ENCODE measurements around the gene ASMTL.
"Not testable (repeated sequence)": the region's sequence is repeated elsewhere in the genome, so short reads cannot be mapped to it uniquely, and the experiment has no call there.

ASMTL gene

GRCh38 chrX:1453951-1454785 lies 1.5 kb upstream of the ASMTL start:
- peak; percentile 90 for DNase-seq (ENCODE audit: low read depth)

- no peak for DNase-seq (ENCODE audit: low read depth)
Measured at GRCh38 chrX:1453395-1453783, 680 bp upstream of the ASMTL start.

GRCh38 chrX:1451661-1452515 lies 821 bp downstream of the ASMTL start:
- no peak for DNase-seq (ENCODE audit: low read depth)

- no peak for DNase-seq (ENCODE audit: low read depth)
Measured at GRCh38 chrX:1451251-1451660, 1.5 kb downstream of the ASMTL start.

GRCh38 chrX:1450361-1451161 lies 2.1 kb downstream of the ASMTL start:
- no peak for DNase-seq (ENCODE audit: low read depth)

- DNase-seq (ENCODE audit: low read depth): no peak
Measured at GRCh38 chrX:1449823-1450149, 2.9 kb downstream of the ASMTL start.

GRCh38 chrX:1449036-1449822 lies 3.5 kb downstream of the ASMTL start:
- no peak for DNase-seq (ENCODE audit: low read depth)

GRCh38 chrX:1448573-1449001 lies 4.1 kb downstream of the ASMTL start:
- not testable (repeated sequence) for DNase-seq (ENCODE audit: low read depth)

- DNase-seq (ENCODE audit: low read depth): not testable (repeated sequence)
Measured at GRCh38 chrX:1447969-1448572, 4.6 kb downstream of the ASMTL start.

- DNase-seq (ENCODE audit: low read depth): not testable (repeated sequence)
Measured at GRCh38 chrX:1446984-1447968, 5.4 kb downstream of the ASMTL start.

GRCh38 chrX:1444561-1445500 lies 7.9 kb downstream of the ASMTL start:
- no peak for DNase-seq (ENCODE audit: low read depth)

- no peak for DNase-seq (ENCODE audit: low read depth)
Measured at GRCh38 chrX:1443496-1444075, 9.1 kb downstream of the ASMTL start.

GRCh38 chrX:1442724-1443367 lies 9.9 kb downstream of the ASMTL start:
- no peak for DNase-seq (ENCODE audit: low read depth)

- no peak for DNase-seq (ENCODE audit: low read depth)
Measured at GRCh38 chrX:1442016-1442665, 10.6 kb downstream of the ASMTL start.

- DNase-seq (ENCODE audit: low read depth): no peak
Measured at GRCh38 chrX:1440506-1440905, 12.2 kb downstream of the ASMTL start.

- DNase-seq (ENCODE audit: low read depth): no peak
Measured at GRCh38 chrX:1435241-1435895, 17.3 kb downstream of the ASMTL start.

- DNase-seq (ENCODE audit: low read depth): no peak
Measured at GRCh38 chrX:1434871-1435240, 17.9 kb downstream of the ASMTL start.

Measured in activated T-cell treated with anti-CD3 and anti-CD28 coated beads for 24 hours (primary cell).